Panc1 (cell line): Measurements from ENCODE around the gene THEM4. TPM values are rescaled to one million over a fixed set of nuclear protein-coding genes. Genes with fewer than 3 reads are reported as not detected.

Experiments used
- ATAC-seq: fragments of 200-7000 bp; cut with Tn5 transposase; 2 replicates; pipeline ENCODE4 v1.9.1; 2020; ENCODE audit warnings: mild to moderate bottlenecking, moderate library complexity
- BruUV-seq: library from RNA; stranded (reverse); fragments of 400-500 nt; replicated peaks from 2 replicates; lab custom pipeline; 2021; lab: Mats Ljungman, UMichigan
- CTCF ChIA-PET: fragments of 300-600 bp; sonication (Branson Sonifier 250); formaldehyde crosslinking; loops from one replicate; lab custom pipeline; 2022; ENCODE audit warnings: antibody characterized with exemption; lab: Charles Lee
- POLR2A ChIA-PET: fragments of 300-600 bp; sonication (Branson Sonifier 250); formaldehyde crosslinking; loops from one replicate; lab custom pipeline; 2022; ENCODE audit warnings: antibody characterized with exemption; lab: Charles Lee
- DNase-seq: peaks from one replicate; pipeline ENCODE4 v3.0.0-alpha.2; 2010; ENCODE audit warnings: low read depth, low spot score
- H3K27ac ChIP-seq: 2 replicates; pipeline ENCODE4 v1.5.1; 2011; ENCODE audit warnings: mild to moderate bottlenecking, low read length, inconsistent platforms
- H3K27me3 ChIP-seq: fragments of 200-500 bp; sonication (Bioruptor generic); 2 replicates; pipeline ENCODE4 v1.6.0; 2014; ENCODE audit warnings: low read length, inconsistent platforms; ENCODE audit not compliant: control insufficient read depth, insufficient read depth
- H3K36me3 ChIP-seq: fragments of 200-500 bp; sonication (Bioruptor generic); 2 replicates; pipeline ENCODE4 v1.5.1; 2014; ENCODE audit warnings: inconsistent platforms, mild to moderate bottlenecking, low read length, moderate library complexity; ENCODE audit not compliant: control insufficient read depth, insufficient read depth
- H3K4me1 ChIP-seq: 2 replicates; pipeline ENCODE4 v1.5.1; 2011; ENCODE audit warnings: inconsistent platforms, mild to moderate bottlenecking, low read length, moderate library complexity; ENCODE audit not compliant: control insufficient read depth, insufficient read depth
- H3K4me3 ChIP-seq, 2 experiments: 2 replicates each; pipeline ENCODE4 v1.5.1; 2011 to 2012; ENCODE audit warnings: low read depth in 2 of 2, low read length in 2 of 2, mild to moderate bottlenecking in 2 of 2, inconsistent platforms in 1 of 2, moderate library complexity in 1 of 2
- H3K9me3 ChIP-seq: fragments of 200-500 bp; sonication (Bioruptor generic); 2 replicates; pipeline ENCODE4 v1.5.1; 2014; ENCODE audit warnings: low read depth, mild to moderate bottlenecking, inconsistent platforms, low read length, moderate library complexity; ENCODE audit not compliant: control insufficient read depth, insufficient read depth
- CTCF ChIP-seq: fragments of 450-650 bp; IDR thresholded peaks from 2 replicates; pipeline ENCODE4 v1.5.1; 2017; ENCODE audit warnings: mild to moderate bottlenecking
- POLR2AphosphoS5 ChIP-seq: IDR thresholded peaks from 2 replicates; pipeline ENCODE4 v1.6.1; 2012; ENCODE audit warnings: mild to moderate bottlenecking, low read depth, low read length, moderate library complexity
- REST ChIP-seq, 2 experiments: IDR thresholded peaks; 2 replicates each; pipeline ENCODE4 v1.6.1; 2011 to 2012; ENCODE audit warnings: low read depth in 2 of 2, control low read depth in 1 of 2, low read length in 1 of 2, mild to moderate bottlenecking in 1 of 2, moderate library complexity in 1 of 2; ENCODE audit not compliant: insufficient read depth in 1 of 2
- SIN3A ChIP-seq: IDR thresholded peaks from 2 replicates; pipeline ENCODE4 v1.6.1; 2012; ENCODE audit warnings: low read depth, mild to moderate bottlenecking, low read length, moderate library complexity, borderline replicate concordance; ENCODE audit not compliant: insufficient read depth
- TCF7L2 ChIP-seq: IDR thresholded peaks from 2 replicates; pipeline ENCODE4 v1.6.1; 2011; ENCODE audit warnings: mild to moderate bottlenecking, low read depth, low read length, inconsistent platforms
- in situ Hi-C: cut with HindIII; loops from 2 replicates; pipeline ENCODE4 v1.10.0; 2016; ENCODE audit warnings: low sequenced_read_pairs, low pct_unique_long_range_greater_than_20kb
- intact Hi-C: fragments of 100-400 bp; cut with micrococcal nuclease; formaldehyde crosslinking; loops from one replicate; pipeline ENCODE4 v1.10.0; 2022; ENCODE audit not compliant: unreplicated experiment
- total RNA-seq: library from RNA; stranded (reverse); gene quantifications from one replicate; pipeline ENCODE4 v1.2.1, GENCODE V29; 2021; ENCODE audit not compliant: unreplicated experiment

THEM4 gene
- total RNA-seq, 1 experiment from 2014 or later, result 21.8 TPM

GRCh38 chr1:151944126-151944856 lies 35.0 kb upstream of the THEM4 start:
- H3K27ac ChIP-seq, result peak overlapping the region; percentile 80
- no peaks in the 10 kb centered on the region for H3K9me3 ChIP-seq
- DNase-seq (no peak), ATAC-seq (no peak)
- H3K4me1 ChIP-seq, result peaks cover 52% of the 10 kb centered on the region
- BruUV-seq, result no TSS peak
- ChIA-PET CTCF (no interaction called here), POLR2A (no interaction called here)
- intact Hi-C loops, result no loop called here
- no peaks in the 10 kb centered on the region for H3K36me3 ChIP-seq
- H3K27me3 ChIP-seq, result no peaks in the 10 kb centered on the region
- in situ Hi-C loops, result no loop called here
- no peak for TF ChIP-seq REST (IDR thresholded peaks at IDR 0.05; ENCODE audit: insufficient read depth in 1 of 2, low read depth in 2 of 2, low read length in 1 of 2)
- TF ChIP-seq TCF7L2, result no peak
- TF ChIP-seq POLR2AphosphoS5, result no peak
- no peak for TF ChIP-seq CTCF
- no peak for TF ChIP-seq SIN3A
- no peak overlapping the region for H3K4me3 ChIP-seq

GRCh38 chr1:151943591-151943990 lies 34.3 kb upstream of the THEM4 start:
- no TSS peak for BruUV-seq
- in situ Hi-C loops, result no loop called here
- Histone ChIP-seq H3K9me3 (no peaks in the 10 kb centered on the region), H3K36me3 (no peaks in the 10 kb centered on the region), H3K27ac (peak overlapping the region; percentile 80), H3K4me1 (peaks cover 52% of the 10 kb centered on the region), H3K27me3 (no peaks in the 10 kb centered on the region), H3K4me3 (no peak overlapping the region)
- ATAC-seq (no peak), DNase-seq (no peak)
- POLR2A ChIA-PET, result no interaction called here
- CTCF ChIA-PET, result no interaction called here
- no peak for TF ChIP-seq REST (IDR thresholded peaks at IDR 0.05; ENCODE audit: insufficient read depth in 1 of 2, low read depth in 2 of 2, low read length in 1 of 2)
- no peak for TF ChIP-seq CTCF
- no peak for TF ChIP-seq TCF7L2
- TF ChIP-seq POLR2AphosphoS5, result no peak
- no peak for TF ChIP-seq SIN3A
- intact Hi-C loops, result no loop called here
